ENCODE measurements around the gene ZNF827. TPM values are rescaled to one million over a fixed set of nuclear protein-coding genes. Genes with fewer than 3 reads are reported as not detected.

ZNF827 gene
- total RNA-seq, 1 donor = 9.1 TPM

DNA sequence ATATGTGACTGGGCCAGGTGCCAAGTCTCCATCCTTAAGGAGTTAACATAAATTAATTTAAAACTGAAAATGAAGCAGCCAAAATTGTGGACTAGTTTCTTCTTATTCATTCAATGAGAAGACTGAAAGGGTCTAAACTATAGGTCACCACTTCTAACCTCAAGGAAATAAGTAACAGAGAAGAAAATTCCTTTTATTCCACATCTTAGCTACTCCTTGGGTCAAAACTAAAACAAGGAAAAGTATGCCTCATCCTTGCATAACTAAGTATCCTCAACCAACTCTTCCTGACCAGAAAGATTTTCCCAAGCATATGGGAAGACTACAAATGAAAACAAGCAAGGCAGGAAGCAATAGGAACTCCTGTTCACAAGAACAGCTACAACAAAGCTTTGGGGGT lies 71.2 kb downstream of the ZNF827 start:
- TF ChIP-seq, protein P1, sequence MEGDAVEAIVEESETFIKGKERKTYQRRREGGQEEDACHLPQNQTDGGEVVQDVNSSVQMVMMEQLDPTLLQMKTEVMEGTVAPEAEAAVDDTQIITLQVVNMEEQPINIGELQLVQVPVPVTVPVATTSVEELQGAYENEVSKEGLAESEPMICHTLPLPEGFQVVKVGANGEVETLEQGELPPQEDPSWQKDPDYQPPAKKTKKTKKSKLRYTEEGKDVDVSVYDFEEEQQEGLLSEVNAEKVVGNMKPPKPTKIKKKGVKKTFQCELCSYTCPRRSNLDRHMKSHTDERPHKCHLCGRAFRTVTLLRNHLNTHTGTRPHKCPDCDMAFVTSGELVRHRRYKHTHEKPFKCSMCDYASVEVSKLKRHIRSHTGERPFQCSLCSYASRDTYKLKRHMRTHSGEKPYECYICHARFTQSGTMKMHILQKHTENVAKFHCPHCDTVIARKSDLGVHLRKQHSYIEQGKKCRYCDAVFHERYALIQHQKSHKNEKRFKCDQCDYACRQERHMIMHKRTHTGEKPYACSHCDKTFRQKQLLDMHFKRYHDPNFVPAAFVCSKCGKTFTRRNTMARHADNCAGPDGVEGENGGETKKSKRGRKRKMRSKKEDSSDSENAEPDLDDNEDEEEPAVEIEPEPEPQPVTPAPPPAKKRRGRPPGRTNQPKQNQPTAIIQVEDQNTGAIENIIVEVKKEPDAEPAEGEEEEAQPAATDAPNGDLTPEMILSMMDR (IDR thresholded peaks at IDR 0.05; ENCODE audit: insufficient read depth, low read depth, low read length) = no peak

DNA sequence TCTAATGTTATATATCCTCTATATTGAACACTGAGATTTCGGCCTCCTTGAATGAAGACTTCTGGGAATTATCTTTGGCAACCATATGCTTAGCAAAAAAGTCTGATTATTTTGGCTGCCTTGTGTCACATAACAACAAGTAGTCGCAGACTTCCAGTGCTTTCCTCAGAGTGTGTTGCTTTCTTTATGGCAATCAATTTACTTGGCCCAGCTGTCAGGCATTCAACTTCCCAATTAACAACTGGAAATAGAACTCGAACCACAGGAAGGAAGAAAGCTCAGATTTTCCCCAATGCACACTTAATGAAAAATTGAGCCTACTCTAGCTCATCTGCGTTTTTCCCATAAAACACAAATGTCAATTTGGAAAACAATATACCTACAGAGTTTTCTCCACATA lies 71.6 kb downstream of the ZNF827 start:
- no peak for DNase-seq (ENCODE audit: low read depth)
- TF ChIP-seq, protein P1 (IDR thresholded peaks at IDR 0.05; ENCODE audit: insufficient read depth, low read depth, low read length) = no peak
- H3K4me3 ChIP-seq (ENCODE audit: low read depth, low read length) = no peak overlapping the region

More for the DNA sequence above, 71.2 kb downstream of the ZNF827 start:
- DNase-seq (ENCODE audit: low read depth) = no peak
- H3K4me3 ChIP-seq (ENCODE audit: low read depth, low read length) = no peak overlapping the region

GRCh38 chr4:145865274-145865941 lies 73.2 kb downstream of the ZNF827 start:
- H3K4me3 ChIP-seq (ENCODE audit: low read depth, low read length) = no peak overlapping the region
- no peak for DNase-seq (ENCODE audit: low read depth)
- TF ChIP-seq, protein P1 (IDR thresholded peaks at IDR 0.05; ENCODE audit: insufficient read depth, low read depth, low read length) = no peak

DNA sequence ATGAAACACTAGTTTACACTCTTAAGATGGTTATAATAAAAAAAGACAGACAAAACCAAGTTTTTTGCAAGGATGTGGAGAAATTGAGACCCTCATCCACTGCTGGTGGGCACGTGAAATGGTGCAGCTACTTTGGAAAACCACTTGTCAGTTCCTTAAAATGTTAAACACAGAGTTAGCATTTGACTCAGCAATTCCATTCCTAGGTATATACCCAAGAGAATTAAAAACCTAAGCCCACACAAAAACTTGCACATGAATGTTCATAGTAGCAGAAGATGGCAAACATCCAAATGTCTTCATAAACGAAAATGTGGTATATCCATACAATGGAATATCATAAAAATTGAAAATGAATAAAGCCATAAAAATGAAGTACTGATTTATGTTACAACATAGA lies 75.4 kb downstream of the ZNF827 start:
- no peak overlapping the region for H3K4me3 ChIP-seq (ENCODE audit: low read depth, low read length)
- TF ChIP-seq, protein P1 (IDR thresholded peaks at IDR 0.05; ENCODE audit: insufficient read depth, low read depth, low read length) = no peak
- no peak for DNase-seq (ENCODE audit: low read depth)

DNA sequence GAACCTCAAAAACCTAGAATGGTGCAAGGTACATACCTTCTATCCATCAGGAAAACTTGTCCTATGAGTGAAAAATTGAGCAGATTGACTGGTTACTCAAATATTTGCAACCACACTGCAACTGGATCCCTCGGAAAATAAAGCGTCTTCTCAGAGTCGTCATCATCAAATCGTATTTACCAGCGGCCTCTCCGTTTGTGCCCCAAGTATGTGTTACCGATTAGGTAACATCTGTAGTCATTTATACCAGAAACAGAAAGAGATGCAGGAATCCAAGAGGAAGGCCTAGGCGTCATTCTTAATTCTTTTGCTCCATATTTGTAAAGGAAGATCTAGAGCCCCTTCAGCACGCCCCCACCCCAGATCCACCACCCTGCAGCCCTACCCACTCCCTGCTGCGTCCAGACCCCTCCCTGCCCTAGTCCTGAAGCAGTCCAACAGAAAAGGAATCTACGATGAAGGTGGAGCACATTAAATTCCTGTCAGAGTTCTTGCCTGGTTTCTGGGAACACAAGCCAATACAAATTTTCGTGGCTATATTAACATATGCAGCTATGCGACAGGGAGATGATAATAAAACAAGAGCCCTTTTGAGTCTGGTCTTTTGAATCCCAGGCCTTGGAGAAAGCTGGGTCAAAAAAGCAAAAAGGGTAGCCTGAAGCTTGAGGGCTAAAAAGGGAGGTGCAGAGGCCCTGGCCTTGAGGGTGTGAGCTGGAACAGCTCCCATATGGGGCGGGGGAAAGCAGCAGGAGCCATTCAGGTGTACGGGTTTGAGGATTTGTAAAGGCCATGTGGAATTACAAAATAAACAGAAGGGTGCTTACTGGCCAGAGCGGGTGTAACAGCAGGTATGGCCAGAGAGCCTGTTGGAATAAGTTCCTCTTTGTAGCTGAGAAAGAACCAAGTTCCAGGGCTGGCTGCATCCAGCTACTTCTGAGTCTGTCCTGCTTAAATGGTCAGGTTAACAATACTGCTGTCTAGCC lies 77.0 kb downstream of the ZNF827 start:
- H3K4me3 ChIP-seq (ENCODE audit: low read depth, low read length) = no peak overlapping the region
- no peak for DNase-seq (ENCODE audit: low read depth)
- TF ChIP-seq, protein P1 (IDR thresholded peaks at IDR 0.05; ENCODE audit: insufficient read depth, low read depth, low read length) = no peak

DNA sequence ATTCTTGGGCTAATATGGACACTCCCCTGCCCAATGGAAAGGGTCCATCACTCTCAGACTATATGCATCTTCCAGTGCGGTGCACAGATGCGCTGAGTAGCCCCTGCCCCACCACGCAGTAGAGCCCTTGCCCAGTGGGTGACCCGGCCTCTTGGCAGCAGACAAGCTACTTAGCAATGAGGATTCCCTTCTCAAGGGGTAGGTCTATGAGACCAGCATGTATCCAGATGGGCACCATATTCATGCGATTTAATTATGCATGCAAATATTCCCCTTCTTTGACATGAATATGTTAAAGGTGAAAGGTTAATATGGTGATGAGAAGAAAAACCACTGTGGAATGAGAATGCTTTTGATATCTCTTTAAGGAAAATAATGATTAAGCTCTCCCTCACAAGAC lies 77.7 kb downstream of the ZNF827 start:
- TF ChIP-seq, protein P1 (IDR thresholded peaks at IDR 0.05; ENCODE audit: insufficient read depth, low read depth, low read length) = no peak
- H3K4me3 ChIP-seq (ENCODE audit: low read depth, low read length) = no peak overlapping the region
- no peak for DNase-seq (ENCODE audit: low read depth)
